ENCODE results near the gene SCAMP3.
A peak's percentile ranks its signal among the peaks of the same experiment; 100 is the strongest.
"Not testable (repeated sequence)": the region's sequence is repeated elsewhere in the genome, so short reads cannot be mapped to it uniquely, and the experiment has no call there.

The SCAMP3 gene

GRCh38 chr1:155233502-155233901, 28.7 kb downstream of the SCAMP3 start:
- DNase-seq (ENCODE audit: insufficient read length, low spot score); FAIRE-seq: not testable (repeated sequence)

GRCh38 chr1:155232001-155232978, 29.9 kb downstream of the SCAMP3 start:
- not testable (repeated sequence) for FAIRE-seq; DNase-seq (ENCODE audit: insufficient read length, low spot score)

GRCh38 chr1:155231302-155231701, 30.9 kb downstream of the SCAMP3 start:
- not testable (repeated sequence) for FAIRE-seq; DNase-seq (ENCODE audit: insufficient read length, low spot score)

GRCh38 chr1:155228096-155228427, 34.1 kb downstream of the SCAMP3 start:
- FAIRE-seq: no peak
- no peak for DNase-seq (ENCODE audit: insufficient read length, low spot score)

GRCh38 chr1:155227261-155228095, 34.7 kb downstream of the SCAMP3 start:
- FAIRE-seq: peak; percentile 91
- DNase-seq (ENCODE audit: insufficient read length, low spot score): peak; percentile 99

- no peak for FAIRE-seq
- no peak for DNase-seq (ENCODE audit: insufficient read length, low spot score)
These were observed 35.3 kb downstream of the SCAMP3 start for GRCh38 chr1:155226910-155227260.

GRCh38 chr1:155226188-155226909, 35.8 kb downstream of the SCAMP3 start:
- DNase-seq (ENCODE audit: insufficient read length, low spot score) (peak; percentile 66), FAIRE-seq (peak; percentile 65)

GRCh38 chr1:155225404-155225759, 36.8 kb downstream of the SCAMP3 start:
- DNase-seq (ENCODE audit: insufficient read length, low spot score); FAIRE-seq: not testable (repeated sequence)

GRCh38 chr1:155223047-155223446, 39.1 kb downstream of the SCAMP3 start:
- FAIRE-seq: no peak
- no peak for DNase-seq (ENCODE audit: insufficient read length, low spot score)

GRCh38 chr1:155220211-155220965, 41.8 kb downstream of the SCAMP3 start:
- not testable (repeated sequence) for DNase-seq (ENCODE audit: insufficient read length, low spot score); FAIRE-seq

- DNase-seq (ENCODE audit: insufficient read length, low spot score): no peak
- FAIRE-seq: no peak
These were observed 42.5 kb downstream of the SCAMP3 start for GRCh38 chr1:155219592-155220031.

- FAIRE-seq (no peak), DNase-seq (ENCODE audit: insufficient read length, low spot score) (peak; percentile 22)
These were observed 43.1 kb downstream of the SCAMP3 start for GRCh38 chr1:155218854-155219591.

- not testable (repeated sequence) for FAIRE-seq; DNase-seq (ENCODE audit: insufficient read length, low spot score)
These were observed 47.5 kb downstream of the SCAMP3 start for GRCh38 chr1:155214702-155215101.

- not testable (repeated sequence) for DNase-seq (ENCODE audit: insufficient read length, low spot score); FAIRE-seq
These were observed 50.1 kb downstream of the SCAMP3 start for GRCh38 chr1:155212051-155212440.

- DNase-seq (ENCODE audit: insufficient read length, low spot score); FAIRE-seq: not testable (repeated sequence)
These were observed 50.6 kb downstream of the SCAMP3 start for GRCh38 chr1:155211381-155212050.

- FAIRE-seq: no peak
- DNase-seq (ENCODE audit: insufficient read length, low spot score): no peak
These were observed 51.7 kb downstream of the SCAMP3 start for GRCh38 chr1:155210314-155211104.

- no peak for DNase-seq (ENCODE audit: insufficient read length, low spot score)
- FAIRE-seq: peak; percentile 23
These were observed 52.8 kb downstream of the SCAMP3 start for GRCh38 chr1:155209312-155209721.
